ENCODE results near the gene ZNF865. TPM values are rescaled to one million over a fixed set of nuclear protein-coding genes. Genes with fewer than 3 reads are reported as not detected.
"Not testable (repeated sequence)": the region's sequence is repeated elsewhere in the genome, so short reads cannot be mapped to it uniquely, and the experiment has no call there.

The ZNF865 gene
- total and polyA plus RNA-seq, 8 donors, result 1.3 to 60.5 (median 6.6) TPM

DNA sequence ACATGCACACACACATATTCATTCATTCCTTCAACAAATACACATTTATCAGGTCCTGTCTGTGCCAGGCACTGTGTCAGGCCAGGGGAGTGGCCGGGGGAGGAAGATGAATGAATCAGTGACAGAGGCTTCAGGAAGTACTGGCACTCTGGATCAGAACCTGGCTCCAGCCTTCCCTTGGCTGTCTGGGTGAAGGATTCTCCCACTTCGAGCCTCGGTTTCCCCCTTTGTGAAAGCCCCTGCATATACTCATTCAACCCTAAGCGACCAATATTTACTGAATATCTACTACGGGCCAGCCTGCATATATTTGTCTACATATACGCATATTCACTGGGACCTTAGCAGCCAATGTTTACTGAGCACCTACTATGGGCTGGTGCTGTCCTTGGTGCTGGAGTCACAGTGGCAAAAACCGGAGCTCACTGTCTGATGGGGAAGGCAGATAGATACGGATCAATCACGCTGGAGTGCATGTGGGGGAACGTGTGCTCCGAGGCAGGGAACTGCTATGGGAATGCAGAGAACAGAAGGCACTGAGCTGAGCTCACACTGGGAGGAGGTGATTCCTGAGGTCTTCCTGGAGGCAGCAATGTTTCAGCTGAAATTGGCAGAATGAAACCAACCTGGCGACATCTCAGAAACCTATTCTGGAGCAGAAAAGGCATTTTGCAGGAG lies 24.2 kb upstream of the ZNF865 start:
- Histone ChIP-seq H3K36me3 (peaks cover 16 to 31% (median 29%) of the 10 kb centered on the region in 4 donors), H3K27me3 (peaks cover 0 to 9% (median 0%) of the 10 kb centered on the region in 3 donors), H3K4me1 (peaks cover 30 to 47% (median 41%) of the 10 kb centered on the region in 4 donors), H3K4me3 (peak overlapping the region; percentile 73 to 95 (median 82)), H3K9me3 (no peaks in the 10 kb centered on the region), H3K27ac (peak overlapping the region; percentile 92 to 96 (median 93))
- intact Hi-C loops (cut with DNase I; ENCODE audit: low total_unique reads), result no loop called here
- TF ChIP-seq, protein P1, sequence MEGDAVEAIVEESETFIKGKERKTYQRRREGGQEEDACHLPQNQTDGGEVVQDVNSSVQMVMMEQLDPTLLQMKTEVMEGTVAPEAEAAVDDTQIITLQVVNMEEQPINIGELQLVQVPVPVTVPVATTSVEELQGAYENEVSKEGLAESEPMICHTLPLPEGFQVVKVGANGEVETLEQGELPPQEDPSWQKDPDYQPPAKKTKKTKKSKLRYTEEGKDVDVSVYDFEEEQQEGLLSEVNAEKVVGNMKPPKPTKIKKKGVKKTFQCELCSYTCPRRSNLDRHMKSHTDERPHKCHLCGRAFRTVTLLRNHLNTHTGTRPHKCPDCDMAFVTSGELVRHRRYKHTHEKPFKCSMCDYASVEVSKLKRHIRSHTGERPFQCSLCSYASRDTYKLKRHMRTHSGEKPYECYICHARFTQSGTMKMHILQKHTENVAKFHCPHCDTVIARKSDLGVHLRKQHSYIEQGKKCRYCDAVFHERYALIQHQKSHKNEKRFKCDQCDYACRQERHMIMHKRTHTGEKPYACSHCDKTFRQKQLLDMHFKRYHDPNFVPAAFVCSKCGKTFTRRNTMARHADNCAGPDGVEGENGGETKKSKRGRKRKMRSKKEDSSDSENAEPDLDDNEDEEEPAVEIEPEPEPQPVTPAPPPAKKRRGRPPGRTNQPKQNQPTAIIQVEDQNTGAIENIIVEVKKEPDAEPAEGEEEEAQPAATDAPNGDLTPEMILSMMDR (IDR thresholded peaks at IDR 0.05), result no peak
- TF ChIP-seq POLR2AphosphoS5 (IDR thresholded peaks at IDR 0.05), result no peak
- TF ChIP-seq EP300 (IDR thresholded peaks at IDR 0.05), result no peak
- TF ChIP-seq POLR2A (IDR thresholded peaks at IDR 0.05), result no peak
- peak; percentile 40 to 43 for DNase-seq
- 13 to 29% (median 20%) methylated on average over 10 to 12 of the region's 12 CpGs for WGBS, 5 donors

- no peak for TF ChIP-seq POLR2AphosphoS5 (IDR thresholded peaks at IDR 0.05)
- TF ChIP-seq EP300 (IDR thresholded peaks at IDR 0.05), result no peak
- TF ChIP-seq POLR2A (IDR thresholded peaks at IDR 0.05), result no peak
- TF ChIP-seq, protein P1 (IDR thresholded peaks at IDR 0.05), result no peak
- intact Hi-C loops (cut with DNase I; ENCODE audit: low total_unique reads), result no loop called here
- Histone ChIP-seq H3K4me3 (peak overlapping the region in 2 of 4 donors; percentile 73 to 90), H3K9me3 (no peaks in the 10 kb centered on the region), H3K4me1 (peaks cover 36 to 53% (median 47%) of the 10 kb centered on the region in 4 donors), H3K27ac (peak overlapping the region; percentile 92 to 96 (median 93)), H3K36me3 (peaks cover 16 to 27% (median 25%) of the 10 kb centered on the region in 4 donors), H3K27me3 (peaks cover 0 to 11% (median 0%) of the 10 kb centered on the region in 3 donors)
- peak in 1 of 2 donors; percentile 56 for DNase-seq
- WGBS, 5 donors, result 9 to 25% (median 14%) methylated on average over 6 of the region's 6 CpGs
Measured at GRCh38 chr19:55581823-55582223, 23.6 kb upstream of the ZNF865 start.

GRCh38 chr19:55582284-55582683 lies 23.2 kb upstream of the ZNF865 start:
- WGBS, 5 donors, result 54 to 70% (median 56%) methylated on average over 4 of the region's 4 CpGs
- DNase-seq; intact Hi-C loops (cut with DNase I; ENCODE audit: low total_unique reads); H3K4me3 ChIP-seq; H3K9me3 ChIP-seq: not testable (repeated sequence)
- Histone ChIP-seq H3K27me3 (peaks cover 0 to 15% (median 0%) of the 10 kb centered on the region in 3 donors), H3K4me1 (peaks cover 36 to 57% (median 51%) of the 10 kb centered on the region in 4 donors), H3K27ac (peak overlapping the region; percentile 54 to 95 (median 92)), H3K36me3 (peaks cover 16 to 22% (median 20%) of the 10 kb centered on the region in 4 donors)

DNA sequence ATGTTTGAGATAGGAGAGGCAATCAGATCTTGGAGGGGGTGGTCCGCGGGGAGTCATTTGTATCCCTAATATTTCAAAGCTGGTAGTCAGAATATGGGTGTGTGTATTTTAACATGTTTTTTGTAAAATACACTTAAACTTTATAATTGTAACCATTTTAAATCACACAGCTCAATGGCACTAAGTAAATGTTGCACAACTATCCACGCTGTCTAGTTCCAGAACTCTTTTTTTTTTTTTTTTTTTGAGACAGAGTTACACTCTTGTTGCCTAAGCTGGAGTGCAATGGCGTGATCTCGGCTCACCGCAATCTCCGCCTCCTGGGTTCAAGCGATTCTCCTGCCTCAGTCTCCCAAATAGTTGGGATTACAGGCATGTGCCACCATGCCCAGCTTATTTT lies 21.6 kb upstream of the ZNF865 start:
- DNase-seq; H3K4me3 ChIP-seq; H3K36me3 ChIP-seq; intact Hi-C loops (cut with DNase I; ENCODE audit: low total_unique reads); H3K27ac ChIP-seq; H3K9me3 ChIP-seq: not testable (repeated sequence)
- 76 to 86% (median 82%) methylated on average over 8 of the region's 8 CpGs for WGBS, 5 donors
- peaks cover 36 to 60% (median 54%) of the 10 kb centered on the region in 4 donors for H3K4me1 ChIP-seq
- peaks cover 0 to 15% (median 0%) of the 10 kb centered on the region in 3 donors for H3K27me3 ChIP-seq

DNA sequence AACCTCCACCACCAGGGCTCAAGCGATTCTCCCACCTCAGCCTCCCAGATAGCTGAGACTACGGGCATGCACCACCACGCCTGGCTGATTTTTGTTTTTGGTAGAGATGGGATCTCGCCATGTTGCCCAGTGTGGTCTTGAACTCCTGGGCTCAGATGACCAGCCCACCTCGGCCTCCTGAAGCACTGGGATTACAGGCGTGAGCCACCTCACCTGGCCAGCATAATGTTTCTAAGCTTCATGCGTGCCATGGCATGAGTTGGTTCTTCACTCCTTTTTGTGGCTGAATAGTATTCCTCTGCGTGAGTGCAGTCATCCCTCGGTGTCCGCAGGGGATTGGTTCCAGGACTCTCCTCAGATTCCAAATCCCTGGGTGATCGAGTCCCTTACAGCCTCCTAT lies 20.6 kb upstream of the ZNF865 start:
- no peak overlapping the region for H3K4me3 ChIP-seq
- 75 to 95% (median 94%) methylated on average over 11 of the region's 11 CpGs for WGBS, 5 donors
- peaks cover 0 to 15% (median 0%) of the 10 kb centered on the region in 3 donors for H3K27me3 ChIP-seq
- H3K9me3 ChIP-seq, result no peaks in the 10 kb centered on the region
- H3K36me3 ChIP-seq, result no peaks in the 10 kb centered on the region
- DNase-seq, result no peak
- peaks cover 31 to 50% (median 45%) of the 10 kb centered on the region in 4 donors for H3K4me1 ChIP-seq
- no peak for TF ChIP-seq POLR2A (IDR thresholded peaks at IDR 0.05)
- no peak for TF ChIP-seq POLR2AphosphoS5 (IDR thresholded peaks at IDR 0.05)
- no peak for TF ChIP-seq EP300 (IDR thresholded peaks at IDR 0.05)
- TF ChIP-seq, protein P1 (IDR thresholded peaks at IDR 0.05), result no peak
- peak overlapping the region in 1 of 5 donors; percentile 81 for H3K27ac ChIP-seq
- intact Hi-C loops (cut with DNase I; ENCODE audit: low total_unique reads), result no loop called here
